ENCODE data around the gene GNAI3. TPM values are rescaled to one million over a fixed set of nuclear protein-coding genes. Genes with fewer than 3 reads are reported as not detected.

GNAI3 gene
- polyA plus RNA-seq, 3 donors = 3.0 to 14.2 (median 10.4) TPM

DNA sequence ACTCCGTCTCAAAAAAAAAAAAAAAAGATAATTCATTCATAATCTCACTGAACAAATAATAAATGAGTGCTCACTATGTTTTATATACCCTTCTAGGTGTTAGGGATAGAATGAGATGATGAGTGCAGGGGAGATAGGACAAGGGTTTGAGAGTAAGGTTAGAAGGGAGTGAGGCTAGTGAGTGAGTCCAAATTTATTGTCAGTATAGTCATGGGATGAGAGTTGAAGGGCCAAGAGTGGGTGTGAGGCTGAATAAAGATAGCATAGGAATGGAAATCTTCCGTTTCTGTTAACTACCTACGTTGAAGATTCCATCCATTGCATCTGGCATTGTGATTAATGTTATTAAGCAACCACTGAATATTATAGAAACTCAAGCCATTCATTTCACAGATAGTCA lies 16.8 kb downstream of the GNAI3 start:
- Mint-ChIP-seq H3K4me3 (no peak overlapping the region), H3K27ac (peak overlapping the region in 3 of 7 donors; percentile 10 to 86 (median 25)), H3K36me3 (peaks cover 0 to 6% of the 10 kb centered on the region in 2 donors), H3K27me3 (ENCODE audit: low read depth in 3 of 3) (peaks cover 0 to 1% (median 0%) of the 10 kb centered on the region in 3 donors), H3K9me3 (no peaks in the 10 kb centered on the region), H3K4me1 (peaks cover 48% of the 10 kb centered on the region)
- Histone ChIP-seq H3K9me3 (replicated peaks in 1 of 2; ENCODE audit: control insufficient read depth in 1 of 2, insufficient read depth in 1 of 2, low read length in 2 of 2) (no peaks in the 10 kb centered on the region), H3K4me3 (replicated peaks in 1 of 3; ENCODE audit: low read depth in 2 of 3, low read length in 3 of 3) (no peak overlapping the region), H3K27me3 (ENCODE audit: control insufficient read depth in 2 of 2, insufficient read depth in 2 of 2, low read length in 2 of 2) (no peaks in the 10 kb centered on the region), H4K20me1 (ENCODE audit: insufficient read depth, low read length) (peaks cover 100% of the 10 kb centered on the region), H3K27ac (ENCODE audit: low read depth in 1 of 2, low read length in 2 of 2) (peak overlapping the region in 1 of 2 donors; percentile 5), H2AFZ (ENCODE audit: insufficient read depth, low read depth, low read length, poor library complexity, severe bottlenecking) (no peak overlapping the region), H3K9ac (ENCODE audit: insufficient read depth, low read length, poor library complexity, severe bottlenecking) (no peak overlapping the region), H3K4me1 (ENCODE audit: control insufficient read depth in 1 of 2, insufficient read depth in 2 of 2, low read length in 2 of 2) (peaks cover 26 to 44% of the 10 kb centered on the region in 2 donors), H3K79me2 (ENCODE audit: insufficient read depth, low read length) (peaks cover 100% of the 10 kb centered on the region), H3K36me3 (replicated peaks in 1 of 2; ENCODE audit: control insufficient read depth in 1 of 2, insufficient read depth in 2 of 2, low read length in 2 of 2) (no peaks in the 10 kb centered on the region), H3K4me2 (replicated peaks; ENCODE audit: extremely low read depth, low read length, poor library complexity, severe bottlenecking) (no peak overlapping the region)
- intact Hi-C loops (cut with micrococcal nuclease) = no loop called here
- WGBS (ENCODE audit: insufficient coverage) = no CpG with 5 or more reads among the region's 3 CpGs
- no peak for DNase-seq
- TF ChIP-seq, protein P1, sequence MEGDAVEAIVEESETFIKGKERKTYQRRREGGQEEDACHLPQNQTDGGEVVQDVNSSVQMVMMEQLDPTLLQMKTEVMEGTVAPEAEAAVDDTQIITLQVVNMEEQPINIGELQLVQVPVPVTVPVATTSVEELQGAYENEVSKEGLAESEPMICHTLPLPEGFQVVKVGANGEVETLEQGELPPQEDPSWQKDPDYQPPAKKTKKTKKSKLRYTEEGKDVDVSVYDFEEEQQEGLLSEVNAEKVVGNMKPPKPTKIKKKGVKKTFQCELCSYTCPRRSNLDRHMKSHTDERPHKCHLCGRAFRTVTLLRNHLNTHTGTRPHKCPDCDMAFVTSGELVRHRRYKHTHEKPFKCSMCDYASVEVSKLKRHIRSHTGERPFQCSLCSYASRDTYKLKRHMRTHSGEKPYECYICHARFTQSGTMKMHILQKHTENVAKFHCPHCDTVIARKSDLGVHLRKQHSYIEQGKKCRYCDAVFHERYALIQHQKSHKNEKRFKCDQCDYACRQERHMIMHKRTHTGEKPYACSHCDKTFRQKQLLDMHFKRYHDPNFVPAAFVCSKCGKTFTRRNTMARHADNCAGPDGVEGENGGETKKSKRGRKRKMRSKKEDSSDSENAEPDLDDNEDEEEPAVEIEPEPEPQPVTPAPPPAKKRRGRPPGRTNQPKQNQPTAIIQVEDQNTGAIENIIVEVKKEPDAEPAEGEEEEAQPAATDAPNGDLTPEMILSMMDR (IDR thresholded peaks at IDR 0.05) = no peak

- H3K27me3 Mint-ChIP-seq (ENCODE audit: low read depth in 3 of 3) = peaks cover 0 to 1% (median 0%) of the 10 kb centered on the region in 3 donors
- peaks cover 32% of the 10 kb centered on the region for H3K4me1 Mint-ChIP-seq
- TF ChIP-seq, protein P1 (IDR thresholded peaks at IDR 0.05) = no peak
These were observed 18.6 kb downstream of the GNAI3 start for GRCh38 chr1:109566982-109567381.

More at GRCh38 chr1:109566982-109567381, 18.6 kb downstream of the GNAI3 start:
- no CpG with 5 or more reads among the region's 1 CpG for WGBS (ENCODE audit: insufficient coverage)
- peaks cover 0 to 6% of the 10 kb centered on the region in 2 donors for H3K36me3 Mint-ChIP-seq
- Histone ChIP-seq H3K27ac (ENCODE audit: low read depth in 1 of 2, low read length in 2 of 2) (peak overlapping the region in 1 of 2 donors; percentile 21), H3K4me1 (ENCODE audit: control insufficient read depth in 1 of 2, insufficient read depth in 2 of 2, low read length in 2 of 2) (peaks cover 42 to 54% of the 10 kb centered on the region in 2 donors), H3K79me2 (ENCODE audit: insufficient read depth, low read length) (peaks cover 100% of the 10 kb centered on the region), H2AFZ (ENCODE audit: insufficient read depth, low read depth, low read length, poor library complexity, severe bottlenecking) (no peak overlapping the region), H3K9me3 (replicated peaks in 1 of 2; ENCODE audit: control insufficient read depth in 1 of 2, insufficient read depth in 1 of 2, low read length in 2 of 2) (no peaks in the 10 kb centered on the region), H3K9ac (ENCODE audit: insufficient read depth, low read length, poor library complexity, severe bottlenecking) (no peak overlapping the region), H3K4me3 (replicated peaks in 1 of 3; ENCODE audit: low read depth in 2 of 3, low read length in 3 of 3) (no peak overlapping the region), H3K27me3 (ENCODE audit: control insufficient read depth in 2 of 2, insufficient read depth in 2 of 2, low read length in 2 of 2) (no peaks in the 10 kb centered on the region), H3K4me2 (replicated peaks; ENCODE audit: extremely low read depth, low read length, poor library complexity, severe bottlenecking) (no peak overlapping the region), H4K20me1 (ENCODE audit: insufficient read depth, low read length) (peaks cover 99% of the 10 kb centered on the region), H3K36me3 (replicated peaks in 1 of 2; ENCODE audit: control insufficient read depth in 1 of 2, insufficient read depth in 2 of 2, low read length in 2 of 2) (no peaks in the 10 kb centered on the region)
- H3K4me3 Mint-ChIP-seq = no peak overlapping the region
- H3K27ac Mint-ChIP-seq = peak overlapping the region in 3 of 7 donors; percentile 15 to 69 (median 49)
- H3K9me3 Mint-ChIP-seq = no peaks in the 10 kb centered on the region
- no peak for DNase-seq
- intact Hi-C loops (cut with micrococcal nuclease) = no loop called here
